ENCODE measurements around the gene SSU72.
A peak's percentile ranks its signal among the peaks of the same experiment; 100 is the strongest.
"Not testable (repeated sequence)": the region's sequence is repeated elsewhere in the genome, so short reads cannot be mapped to it uniquely, and the experiment has no call there.

Gene SSU72

GRCh38 chr1:1596493-1597274 lies 22.0 kb upstream of the SSU72 start:
- DNase-seq (ENCODE audit: low read depth in 1 of 2, low spot score in 1 of 2) = no peak

- not testable (repeated sequence) for DNase-seq (ENCODE audit: low read depth in 1 of 2, low spot score in 1 of 2)
Measured at GRCh38 chr1:1595341-1595740, 20.7 kb upstream of the SSU72 start.

- no peak for DNase-seq (ENCODE audit: low read depth in 1 of 2, low spot score in 1 of 2)
Measured at GRCh38 chr1:1594602-1595260, 20.1 kb upstream of the SSU72 start.

GRCh38 chr1:1593834-1594601 lies 19.4 kb upstream of the SSU72 start:
- no peak for DNase-seq (ENCODE audit: low read depth in 1 of 2, low spot score in 1 of 2)

GRCh38 chr1:1591452-1591851 lies 16.8 kb upstream of the SSU72 start:
- DNase-seq (ENCODE audit: low read depth in 1 of 2, low spot score in 1 of 2) = no peak

- DNase-seq (ENCODE audit: low read depth in 1 of 2, low spot score in 1 of 2) = no peak
Measured at GRCh38 chr1:1583347-1584010, 8.8 kb upstream of the SSU72 start.

- no peak for DNase-seq (ENCODE audit: low read depth in 1 of 2, low spot score in 1 of 2)
Measured at GRCh38 chr1:1582585-1583346, 8.1 kb upstream of the SSU72 start.

- DNase-seq (ENCODE audit: low read depth in 1 of 2, low spot score in 1 of 2) = no peak
Measured at GRCh38 chr1:1578371-1578940, 3.8 kb upstream of the SSU72 start.

GRCh38 chr1:1577367-1578011 lies 2.8 kb upstream of the SSU72 start:
- no peak for DNase-seq (ENCODE audit: low read depth in 1 of 2, low spot score in 1 of 2)

GRCh38 chr1:1573843-1574720 lies 581 bp downstream of the SSU72 start:
- peak; percentile 6 to 59 for DNase-seq (ENCODE audit: low read depth in 1 of 2, low spot score in 1 of 2)

- no peak for DNase-seq (ENCODE audit: low read depth in 1 of 2, low spot score in 1 of 2)
Measured at GRCh38 chr1:1569341-1569740, 5.3 kb downstream of the SSU72 start.

- no peak for DNase-seq (ENCODE audit: low read depth in 1 of 2, low spot score in 1 of 2)
Measured at GRCh38 chr1:1567891-1568291, 6.8 kb downstream of the SSU72 start.

- no peak for DNase-seq (ENCODE audit: low read depth in 1 of 2, low spot score in 1 of 2)
Measured at GRCh38 chr1:1567152-1567875, 7.3 kb downstream of the SSU72 start.

GRCh38 chr1:1565340-1565739 lies 9.3 kb downstream of the SSU72 start:
- no peak for DNase-seq (ENCODE audit: low read depth in 1 of 2, low spot score in 1 of 2)

- DNase-seq (ENCODE audit: low read depth in 1 of 2, low spot score in 1 of 2) = no peak
Measured at GRCh38 chr1:1564268-1564667, 10.4 kb downstream of the SSU72 start.

GRCh38 chr1:1563688-1564087 lies 11.0 kb downstream of the SSU72 start:
- DNase-seq (ENCODE audit: low read depth in 1 of 2, low spot score in 1 of 2) = no peak

- no peak for DNase-seq (ENCODE audit: low read depth in 1 of 2, low spot score in 1 of 2)
Measured at GRCh38 chr1:1562556-1563195, 12.0 kb downstream of the SSU72 start.

Data from activated CD4-positive, alpha-beta T cell treated with anti-CD3 and anti-CD28 coated beads, Interleukin-2, amount 50 U/mL, for 24 hours (primary cell).